ENCODE results near the gene TMEM232. TPM values are rescaled to one million over a fixed set of nuclear protein-coding genes. Genes with fewer than 3 reads are reported as not detected.

Gene TMEM232
- total RNA-seq, 4 donors from 2014 or later = 0.54 to 2.3 (median 0.93) TPM

DNA sequence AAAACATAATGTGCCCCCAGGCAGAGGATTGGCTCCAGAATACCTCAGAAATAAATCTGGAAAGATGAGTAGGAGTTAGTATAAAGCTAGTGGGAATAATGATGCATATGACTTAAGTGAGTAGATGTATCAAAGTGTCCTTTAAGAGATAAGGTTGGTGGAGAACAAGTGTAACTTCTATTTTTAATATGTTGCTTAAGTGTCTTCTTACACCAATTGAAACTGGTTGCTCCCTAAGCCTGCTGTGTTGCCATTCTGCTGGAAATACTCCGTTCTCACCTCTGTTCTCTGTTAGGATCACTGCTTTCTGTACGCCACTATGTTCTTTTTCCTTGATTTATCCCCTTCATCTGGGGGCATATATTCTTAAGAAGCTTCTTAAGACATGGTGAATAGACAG lies 286.4 kb downstream of the TMEM232 start:
- H3K4me3 ChIP-seq (ENCODE audit: low read depth, poor library complexity, severe bottlenecking) = no peak overlapping the region
- 86 to 87% methylated on average over 2 of the region's 2 CpGs for WGBS, 2 donors
- TF ChIP-seq, protein P1, sequence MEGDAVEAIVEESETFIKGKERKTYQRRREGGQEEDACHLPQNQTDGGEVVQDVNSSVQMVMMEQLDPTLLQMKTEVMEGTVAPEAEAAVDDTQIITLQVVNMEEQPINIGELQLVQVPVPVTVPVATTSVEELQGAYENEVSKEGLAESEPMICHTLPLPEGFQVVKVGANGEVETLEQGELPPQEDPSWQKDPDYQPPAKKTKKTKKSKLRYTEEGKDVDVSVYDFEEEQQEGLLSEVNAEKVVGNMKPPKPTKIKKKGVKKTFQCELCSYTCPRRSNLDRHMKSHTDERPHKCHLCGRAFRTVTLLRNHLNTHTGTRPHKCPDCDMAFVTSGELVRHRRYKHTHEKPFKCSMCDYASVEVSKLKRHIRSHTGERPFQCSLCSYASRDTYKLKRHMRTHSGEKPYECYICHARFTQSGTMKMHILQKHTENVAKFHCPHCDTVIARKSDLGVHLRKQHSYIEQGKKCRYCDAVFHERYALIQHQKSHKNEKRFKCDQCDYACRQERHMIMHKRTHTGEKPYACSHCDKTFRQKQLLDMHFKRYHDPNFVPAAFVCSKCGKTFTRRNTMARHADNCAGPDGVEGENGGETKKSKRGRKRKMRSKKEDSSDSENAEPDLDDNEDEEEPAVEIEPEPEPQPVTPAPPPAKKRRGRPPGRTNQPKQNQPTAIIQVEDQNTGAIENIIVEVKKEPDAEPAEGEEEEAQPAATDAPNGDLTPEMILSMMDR (IDR thresholded peaks at IDR 0.05) = no peak
- no peak for TF ChIP-seq POLR2A (IDR thresholded peaks at IDR 0.05)
- no peak for DNase-seq (ENCODE audit: low spot score in 2 of 2)
- intact Hi-C loops (cut with DNase I; ENCODE audit: low total_unique reads) = no loop called here

DNA sequence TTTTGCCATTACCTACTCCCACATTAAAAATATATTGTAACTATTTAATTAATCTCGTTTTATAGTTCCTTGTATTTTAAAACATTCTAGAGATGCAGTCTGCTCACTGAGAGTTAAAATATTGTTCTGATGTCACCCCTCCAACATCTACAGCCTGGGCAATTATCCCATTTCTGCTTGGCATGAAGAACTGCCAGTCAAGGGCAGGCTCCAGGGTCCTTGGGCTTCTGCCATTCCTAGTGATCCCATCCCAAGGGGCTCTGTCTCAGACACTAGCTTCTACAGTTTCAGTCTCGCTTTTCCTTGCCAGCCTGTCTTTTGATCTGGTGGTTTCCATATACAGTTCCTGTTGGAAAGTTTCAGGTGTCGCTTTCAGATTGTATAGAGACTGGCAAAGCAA lies 287.2 kb downstream of the TMEM232 start:
- WGBS, 2 donors = 29 to 36% methylated on average over 3 of the region's 3 CpGs
- no peak overlapping the region for H3K4me3 ChIP-seq (ENCODE audit: low read depth, poor library complexity, severe bottlenecking)
- intact Hi-C loops (cut with DNase I; ENCODE audit: low total_unique reads) = no loop called here
- no peak for DNase-seq (ENCODE audit: low spot score in 2 of 2)
- TF ChIP-seq POLR2A (IDR thresholded peaks at IDR 0.05) = no peak
- TF ChIP-seq, protein P1 (IDR thresholded peaks at IDR 0.05) = no peak

DNA sequence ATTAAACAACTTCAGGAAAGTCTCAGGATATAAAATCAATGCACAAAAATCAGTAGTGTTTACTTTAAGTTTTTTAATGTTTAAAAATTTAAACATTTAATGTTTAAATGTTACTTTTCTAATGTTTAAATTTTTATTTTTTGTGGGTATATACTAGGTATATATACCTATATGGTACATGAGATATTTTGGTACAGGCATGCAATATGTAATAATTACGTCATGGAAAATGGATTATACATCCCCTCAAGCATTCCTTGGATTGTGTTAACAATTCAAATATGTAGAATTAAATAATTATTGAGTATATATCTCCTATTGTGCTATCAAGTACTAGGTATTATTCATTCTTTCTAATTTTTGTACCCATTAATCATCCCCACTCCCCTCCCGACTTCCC lies 291.3 kb downstream of the TMEM232 start:
- 73 to 80% methylated on average over 2 of the region's 2 CpGs for WGBS, 2 donors
- DNase-seq (ENCODE audit: low spot score in 2 of 2) = no peak
- TF ChIP-seq, protein P1 (IDR thresholded peaks at IDR 0.05) = no peak
- TF ChIP-seq POLR2A (IDR thresholded peaks at IDR 0.05) = no peak
- H3K4me3 ChIP-seq (ENCODE audit: low read depth, poor library complexity, severe bottlenecking) = no peak overlapping the region
- intact Hi-C loops (cut with DNase I; ENCODE audit: low total_unique reads) = no loop called here

DNA sequence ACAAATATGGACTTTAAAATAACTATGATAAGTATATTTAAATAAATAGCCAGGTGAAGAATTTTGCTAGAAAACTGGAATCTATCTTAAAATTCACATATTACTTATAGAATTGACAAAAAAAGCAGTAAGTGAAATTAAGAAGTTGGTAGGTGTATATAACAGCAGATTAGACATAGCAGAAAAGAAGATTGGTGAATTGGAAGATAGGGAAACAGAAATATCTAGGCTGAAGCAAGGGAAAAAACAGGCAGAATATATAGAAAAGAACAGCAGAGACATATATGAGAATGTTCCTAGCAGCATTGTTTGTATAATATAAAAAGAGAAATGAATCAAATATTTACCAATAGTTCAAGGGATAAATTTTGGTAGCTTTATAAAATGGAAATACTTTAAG lies 294.9 kb downstream of the TMEM232 start:
- TF ChIP-seq, protein P1 (IDR thresholded peaks at IDR 0.05) = no peak
- intact Hi-C loops (cut with DNase I; ENCODE audit: low total_unique reads) = loop anchor here (5.0 kb wide), 1 partner anchor 1609 kb away; no protein-coding TSS in a partner anchor
- DNase-seq (ENCODE audit: low spot score in 2 of 2) = no peak
- H3K4me3 ChIP-seq (ENCODE audit: low read depth, poor library complexity, severe bottlenecking) = no peak overlapping the region

DNA sequence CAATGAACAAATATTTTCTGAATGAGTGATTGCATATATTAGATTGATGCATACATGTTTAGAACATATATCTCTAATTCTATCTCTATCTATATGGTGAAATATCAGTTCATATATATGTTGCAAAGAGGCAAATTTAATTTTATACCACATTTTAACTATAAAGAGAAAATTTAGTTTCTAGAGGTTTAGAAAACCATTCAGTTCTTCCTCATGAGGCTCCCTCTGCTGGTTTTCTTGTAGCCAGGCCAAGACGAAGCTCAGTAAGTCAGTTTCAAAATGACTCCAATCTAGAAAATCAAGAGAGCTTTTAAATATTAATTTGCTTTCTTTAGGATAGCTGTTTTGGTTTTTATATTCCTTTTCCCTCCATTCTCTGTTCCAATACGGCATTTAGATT lies 312.1 kb downstream of the TMEM232 start:
- WGBS, 2 donors = 56 to 60% methylated on average over 2 of the region's 2 CpGs
- no peak for DNase-seq (ENCODE audit: low spot score in 2 of 2)
- intact Hi-C loops (cut with DNase I; ENCODE audit: low total_unique reads) = no loop called here
- H3K4me3 ChIP-seq (ENCODE audit: low read depth, poor library complexity, severe bottlenecking) = no peak overlapping the region
- TF ChIP-seq POLR2A (IDR thresholded peaks at IDR 0.05) = no peak
- TF ChIP-seq, protein P1 (IDR thresholded peaks at IDR 0.05) = no peak

DNA sequence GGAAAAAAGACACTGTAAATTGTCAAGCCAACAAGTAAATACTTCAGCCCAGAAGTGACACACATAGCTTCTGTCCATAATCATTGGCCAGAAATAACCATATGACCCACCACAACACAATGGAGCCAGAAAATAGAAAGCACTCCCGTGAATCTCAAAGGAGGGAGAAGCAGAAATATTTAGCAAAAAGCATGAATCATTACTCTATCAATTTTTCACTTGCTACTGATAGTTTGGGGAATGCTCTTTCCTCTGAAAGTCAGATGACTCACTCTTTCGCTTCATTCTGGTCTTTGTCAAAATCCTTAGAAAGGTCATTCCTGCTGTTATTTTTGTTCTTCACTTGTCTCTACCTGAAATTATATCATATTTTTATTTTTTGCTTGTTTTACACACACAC lies 312.6 kb downstream of the TMEM232 start:
- no peak overlapping the region for H3K4me3 ChIP-seq (ENCODE audit: low read depth, poor library complexity, severe bottlenecking)
- DNase-seq (ENCODE audit: low spot score in 2 of 2) = no peak
- intact Hi-C loops (cut with DNase I; ENCODE audit: low total_unique reads) = no loop called here
- WGBS, 2 donors = 71 to 75% methylated on average over 2 of the region's 2 CpGs
- no peak for TF ChIP-seq POLR2A (IDR thresholded peaks at IDR 0.05)
- TF ChIP-seq, protein P1 (IDR thresholded peaks at IDR 0.05) = no peak

Measured in lower leg skin (tissue), 4 donors.